GM19467 (cell line): Measurements from ENCODE around the gene STIP1.
"Not testable (repeated sequence)": the region's sequence is repeated elsewhere in the genome, so short reads cannot be mapped to it uniquely, and the experiment has no call there.

Source experiments
- ATAC-seq: cut with Tn5 transposase; IDR thresholded peaks from one replicate; pipeline ENCODE4 v1.9.1; 2021; ENCODE audit warnings: mild to moderate bottlenecking, moderate library complexity; ENCODE audit not compliant: unreplicated experiment

The STIP1 gene

DNA sequence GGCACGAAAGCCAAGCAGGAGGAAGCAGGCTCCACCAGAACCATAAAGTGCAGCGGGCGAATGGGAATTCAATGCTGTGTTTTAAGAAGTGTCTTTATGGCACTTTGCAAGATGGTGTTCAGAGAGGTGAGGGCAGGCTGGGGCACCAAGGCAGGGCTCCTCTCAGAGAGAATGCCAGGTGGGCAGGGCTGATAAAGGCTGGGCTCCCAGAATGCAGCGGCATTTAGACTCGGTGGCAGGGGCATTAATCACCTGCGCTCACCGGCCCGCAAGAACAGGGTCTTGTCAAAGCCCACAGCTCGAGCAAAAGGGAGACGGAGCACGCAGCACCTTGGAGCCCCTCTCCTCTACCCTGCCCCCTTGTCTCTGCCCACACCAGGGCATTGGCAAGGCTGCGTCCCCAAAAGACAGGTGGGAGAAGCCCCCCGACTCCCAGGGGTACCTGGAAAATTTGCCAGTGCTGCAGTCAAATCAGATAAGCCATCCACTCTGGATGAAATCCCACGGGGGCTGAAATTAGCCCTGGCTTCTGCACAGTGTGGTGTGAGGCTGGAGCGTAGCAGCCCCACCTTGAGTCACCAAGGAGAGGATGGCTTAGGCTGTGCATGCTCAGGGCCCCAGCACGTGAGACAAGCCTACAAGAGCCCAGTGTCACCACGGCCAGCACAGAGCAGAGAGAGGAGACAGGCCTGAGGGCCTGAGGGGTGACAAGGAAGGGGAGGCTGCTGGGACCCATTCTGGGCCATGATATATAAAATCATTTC lies 28.2 kb upstream of the STIP1 start:
- ATAC-seq, result no peak

GRCh38 chr11:64161037-64161436 lies 24.9 kb upstream of the STIP1 start:
- no peak for ATAC-seq

DNA sequence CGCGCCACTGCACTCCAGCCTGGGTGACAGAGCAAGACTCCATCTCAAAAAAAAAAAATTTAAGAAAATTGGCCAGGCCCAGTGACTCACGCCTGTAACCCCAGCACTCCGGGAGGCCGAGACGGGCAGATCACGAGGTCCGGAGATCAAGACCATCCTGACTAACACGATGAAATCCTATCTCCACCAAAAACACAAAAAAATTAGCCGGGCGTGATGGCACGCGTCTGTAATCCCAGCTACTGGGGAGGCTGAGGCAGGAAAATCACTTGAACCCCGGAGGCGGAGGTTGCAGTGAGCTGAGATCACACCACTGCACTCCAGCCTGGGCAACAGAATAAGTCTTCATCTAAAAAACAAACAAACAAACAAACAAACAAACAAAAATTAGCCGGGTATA lies 23.2 kb upstream of the STIP1 start:
- ATAC-seq, result not testable (repeated sequence)

DNA sequence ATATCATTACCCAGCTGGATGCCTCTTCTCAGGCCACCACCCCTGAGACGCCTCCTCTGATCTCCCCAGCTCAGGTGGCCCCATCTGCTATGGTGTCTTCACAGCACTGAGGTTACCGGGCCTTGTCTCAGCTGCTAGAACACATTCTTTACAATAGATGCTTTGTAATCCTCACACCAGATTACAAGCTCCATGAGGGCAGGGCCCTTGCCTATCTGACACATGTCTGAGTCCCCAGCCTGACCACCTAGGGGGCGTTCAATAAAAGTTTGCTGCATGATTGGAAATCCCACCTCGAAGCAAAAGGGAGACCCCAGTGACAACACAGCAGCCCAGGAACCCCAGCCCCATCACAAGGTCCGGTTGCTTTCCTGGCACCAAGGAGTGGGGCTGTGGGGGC lies 22.0 kb upstream of the STIP1 start:
- ATAC-seq, result no peak

- no peak for ATAC-seq
Observed at GRCh38 chr11:64164392-64165312, 21.3 kb upstream of the STIP1 start.

DNA sequence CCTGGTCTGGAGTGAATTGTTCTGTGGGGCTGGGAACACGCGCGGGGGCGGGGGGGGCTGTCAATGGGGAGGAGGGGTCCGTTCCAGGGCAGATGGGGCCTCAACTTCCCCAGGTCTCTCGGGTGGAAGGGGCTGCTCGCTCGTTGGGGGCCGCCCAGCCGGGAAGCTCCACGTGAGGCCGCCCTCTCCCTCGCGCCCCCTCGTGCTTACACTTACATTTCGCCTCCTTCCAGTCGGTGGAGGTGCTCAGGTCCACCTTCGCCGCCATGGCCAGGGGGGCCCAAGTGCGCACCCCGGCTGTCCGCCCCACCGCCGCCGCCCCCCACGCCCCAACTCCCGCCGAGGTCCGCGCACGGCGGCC lies 20.5 kb upstream of the STIP1 start:
- ATAC-seq, result no peak

- peak; percentile 76 for ATAC-seq
Observed at GRCh38 chr11:64165842-64166635, 19.9 kb upstream of the STIP1 start, which contains the start of gene MACROD1. Gene MACROD1, minus strand, starts transcription at chr11:64166113. Its CDS starts 119 bp downstream, at chr11:64165994.

DNA sequence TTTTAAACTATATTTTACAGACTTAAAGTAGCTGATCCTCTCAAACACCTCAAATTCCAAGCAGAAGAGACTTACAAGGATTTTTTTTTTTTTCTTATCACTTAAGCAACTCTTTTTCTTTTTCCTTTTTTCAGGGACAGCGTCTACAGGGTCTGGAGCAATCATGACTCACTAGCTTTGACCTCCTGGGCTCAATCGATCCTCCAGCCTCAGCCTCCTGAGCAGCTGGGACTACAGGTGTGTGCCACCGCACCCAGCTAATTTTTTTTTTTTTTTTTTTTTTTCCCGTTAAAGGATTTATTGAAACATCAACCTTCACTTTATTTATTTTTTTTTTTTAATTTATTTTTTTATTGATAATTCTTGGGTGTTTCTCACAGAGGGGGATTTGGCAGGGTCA lies 15.6 kb upstream of the STIP1 start:
- no peak for ATAC-seq

- ATAC-seq, result no peak
Observed at GRCh38 chr11:64173616-64174355, 12.2 kb upstream of the STIP1 start.

DNA sequence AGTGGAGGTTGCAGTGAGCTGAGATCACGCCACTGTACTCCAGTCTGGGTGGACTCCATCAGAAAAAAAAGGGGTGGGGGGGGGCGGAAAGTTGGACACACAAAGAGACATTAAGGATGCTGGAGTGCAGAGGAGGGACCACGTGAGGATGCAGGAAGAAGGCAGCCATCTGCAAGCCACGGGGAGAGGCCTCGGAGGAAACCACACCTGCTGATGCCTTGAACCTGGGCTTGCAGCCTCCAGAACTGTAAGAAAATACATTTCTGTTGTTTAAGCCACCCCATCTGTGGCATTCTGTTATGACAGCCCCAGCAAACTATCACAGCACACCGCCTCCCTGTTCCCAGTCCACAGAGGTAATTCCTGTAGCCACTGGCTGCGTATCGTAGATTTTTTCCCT lies 9.2 kb upstream of the STIP1 start:
- no peak for ATAC-seq

DNA sequence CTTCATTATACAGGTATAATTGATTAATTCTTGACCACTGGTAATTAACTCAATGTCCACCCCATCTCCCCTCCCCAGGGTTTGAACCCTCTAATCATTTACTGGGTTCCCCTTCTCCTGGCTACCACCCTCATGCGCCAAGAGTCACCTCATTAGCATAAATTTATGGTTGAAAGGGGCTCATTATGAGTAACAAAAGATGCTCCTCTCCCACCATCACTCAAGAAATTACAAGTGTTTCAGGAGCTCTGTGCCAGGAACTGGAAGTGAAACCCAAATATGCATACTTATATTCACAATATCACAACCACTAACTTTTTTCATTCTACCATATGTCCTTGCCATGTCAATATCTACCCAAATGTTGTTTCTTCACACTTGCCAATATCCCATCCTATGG lies 7.8 kb upstream of the STIP1 start:
- ATAC-seq, result no peak

- no peak for ATAC-seq
Observed at GRCh38 chr11:64178951-64179639, 6.9 kb upstream of the STIP1 start.

GRCh38 chr11:64180891-64181290 lies 5.1 kb upstream of the STIP1 start:
- no peak for ATAC-seq

DNA sequence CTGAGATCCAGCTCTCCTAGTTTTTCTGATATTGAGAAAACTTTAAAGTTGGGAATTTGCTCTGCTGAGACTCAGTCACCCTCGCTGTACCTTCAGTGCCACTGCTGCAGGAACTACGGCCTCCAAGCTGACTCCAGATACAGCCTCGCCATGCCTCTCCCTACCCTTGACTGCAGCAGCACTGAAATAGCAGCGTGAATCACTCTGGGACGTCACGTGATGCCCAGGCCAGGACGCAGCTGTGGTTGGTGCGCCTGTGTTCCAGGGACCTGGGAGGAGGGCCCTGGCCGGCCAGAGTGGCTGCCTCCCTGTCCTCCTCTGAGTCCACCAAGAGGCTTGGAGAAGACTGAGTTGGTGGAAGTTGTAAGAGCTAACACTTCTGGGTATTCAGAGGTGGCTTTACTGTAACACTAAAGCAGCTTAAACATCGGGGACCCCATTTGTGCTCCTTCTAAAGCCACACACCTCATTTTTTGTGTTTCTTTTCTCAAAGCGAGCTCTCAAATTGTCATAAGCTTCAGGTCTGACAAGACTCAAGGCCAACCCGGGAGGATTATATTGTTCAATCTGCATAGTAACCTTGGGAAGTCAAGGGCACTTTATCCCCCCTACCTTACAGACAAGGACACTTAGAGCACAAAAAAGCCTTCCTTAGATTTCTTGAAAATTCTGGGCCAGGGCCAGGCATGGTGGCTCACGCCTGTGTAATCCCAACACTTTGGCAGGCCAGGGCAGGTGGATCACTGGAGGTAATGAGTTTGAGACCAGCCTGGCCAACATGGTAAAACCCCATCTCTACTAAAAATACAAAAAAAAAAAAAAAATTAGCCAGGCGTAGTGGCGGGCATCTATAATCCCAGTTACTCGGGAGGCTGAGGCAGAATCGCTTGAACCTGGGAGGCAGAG lies 4.2 kb upstream of the STIP1 start:
- no peak for ATAC-seq

DNA sequence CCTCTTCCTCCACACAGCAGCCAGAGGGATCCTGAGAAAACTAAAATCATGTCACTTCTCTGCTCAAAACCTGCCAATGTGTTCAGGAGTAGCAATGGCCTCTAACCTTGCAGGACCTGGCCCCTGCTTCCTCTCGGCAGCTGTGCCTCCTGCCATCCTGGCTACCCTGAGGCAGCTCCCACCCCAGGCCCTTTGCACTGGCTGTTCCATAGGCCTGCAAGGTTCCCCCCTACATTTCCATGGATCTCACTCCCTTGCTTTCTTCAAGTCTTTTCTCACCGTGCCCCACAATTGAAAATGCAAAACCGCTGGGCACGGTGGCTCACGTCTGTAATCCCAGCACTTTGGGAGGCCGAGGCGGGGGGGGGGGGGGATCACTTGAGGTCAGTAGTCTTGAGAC lies 2.1 kb upstream of the STIP1 start:
- no peak for ATAC-seq

DNA sequence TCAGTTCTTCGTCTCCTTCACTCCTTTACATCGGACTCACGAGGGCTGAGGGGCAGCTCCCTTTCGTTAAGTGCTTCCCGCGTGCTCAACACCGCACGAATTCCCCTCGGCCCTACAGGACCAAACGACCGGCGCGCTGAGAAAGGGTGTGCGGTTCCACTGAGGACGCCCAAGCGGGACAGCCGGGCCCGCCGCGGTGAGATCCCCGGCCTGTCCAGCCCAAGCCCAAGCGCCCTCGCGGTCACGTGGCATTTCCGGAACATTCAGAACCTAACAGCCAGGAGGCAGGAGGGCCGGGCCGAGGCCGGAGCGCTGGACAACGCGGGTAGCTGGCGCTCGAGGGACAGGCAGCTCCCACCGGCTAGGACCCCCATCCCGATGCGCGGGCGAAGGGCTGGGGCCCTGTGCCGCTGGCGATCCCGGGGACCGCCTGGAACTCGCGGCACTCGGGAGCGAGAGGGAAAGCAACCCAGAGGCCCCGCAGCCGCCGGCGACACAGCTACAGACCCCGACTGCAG lies 737 bp upstream of the STIP1 start:
- ATAC-seq, result peak; percentile 26

DNA sequence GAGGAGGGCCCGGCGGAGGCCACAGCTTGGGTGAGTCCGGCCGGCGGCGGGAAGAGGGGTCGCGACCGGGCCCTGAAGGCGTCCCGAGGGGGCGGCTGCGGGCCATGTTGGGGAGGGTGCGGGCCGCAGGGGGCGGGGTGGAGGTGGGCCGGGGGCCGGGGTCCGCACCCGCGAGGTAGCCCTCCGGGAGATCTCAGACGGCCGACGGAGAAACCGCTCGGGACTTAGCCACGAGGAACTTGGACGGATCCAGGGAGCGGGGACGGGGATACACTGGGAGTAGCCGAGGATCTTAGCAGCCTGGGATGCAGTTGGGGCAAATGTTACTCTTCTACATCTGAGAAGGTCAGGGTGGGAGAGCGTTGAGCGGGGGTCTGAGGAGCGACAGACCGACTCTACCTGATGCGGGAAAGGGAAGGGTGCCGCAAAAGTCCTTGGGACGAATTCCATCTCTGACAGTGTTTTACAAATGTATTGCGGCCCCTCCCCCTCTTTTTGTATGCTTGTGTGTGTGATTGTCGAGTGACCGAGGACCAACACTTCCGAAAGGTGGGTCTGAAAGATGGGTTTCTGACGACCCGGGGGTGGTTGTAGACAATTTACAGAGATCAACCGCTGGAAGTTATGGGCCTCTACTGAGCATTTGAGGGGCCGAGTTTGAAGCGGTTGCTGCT lies 658 bp downstream of the STIP1 start:
- ATAC-seq, result no peak

- ATAC-seq, result no peak
Observed at GRCh38 chr11:64192434-64192833, 6.5 kb downstream of the STIP1 start.
